Activated naive CD8-positive, alpha-beta T cell treated with anti-CD3 and anti-CD28 coated beads, Interleukin-2, amount 50 U/mL, for 16 hours (primary cell): Measurements from ENCODE around the gene ARID1B.

Experiments
- DNase-seq: peaks from one replicate; pipeline ENCODE4 v3.0.0-alpha.2; 2020; ENCODE audit warnings: low read depth, low spot score

The ARID1B gene

DNA sequence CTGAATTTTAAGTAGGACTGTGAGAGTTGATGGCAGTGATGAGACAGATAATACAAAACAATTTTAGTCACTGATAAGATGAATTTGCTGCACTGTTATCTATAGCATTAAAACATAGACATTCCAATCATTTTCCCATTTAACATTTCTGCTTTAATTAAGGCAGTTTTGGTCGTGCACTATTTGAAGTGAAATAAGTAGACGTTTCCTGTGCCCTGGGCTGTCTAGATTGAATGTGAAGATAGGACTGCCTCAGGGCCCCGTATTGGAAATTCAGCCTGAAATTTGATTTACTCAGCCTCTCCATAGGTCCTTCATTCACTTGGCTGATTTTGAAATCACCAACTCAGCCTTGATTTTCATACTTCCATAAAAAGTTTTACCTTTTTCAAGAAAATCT lies 48.3 kb downstream of the ARID1B start:
- no peak for DNase-seq

DNA sequence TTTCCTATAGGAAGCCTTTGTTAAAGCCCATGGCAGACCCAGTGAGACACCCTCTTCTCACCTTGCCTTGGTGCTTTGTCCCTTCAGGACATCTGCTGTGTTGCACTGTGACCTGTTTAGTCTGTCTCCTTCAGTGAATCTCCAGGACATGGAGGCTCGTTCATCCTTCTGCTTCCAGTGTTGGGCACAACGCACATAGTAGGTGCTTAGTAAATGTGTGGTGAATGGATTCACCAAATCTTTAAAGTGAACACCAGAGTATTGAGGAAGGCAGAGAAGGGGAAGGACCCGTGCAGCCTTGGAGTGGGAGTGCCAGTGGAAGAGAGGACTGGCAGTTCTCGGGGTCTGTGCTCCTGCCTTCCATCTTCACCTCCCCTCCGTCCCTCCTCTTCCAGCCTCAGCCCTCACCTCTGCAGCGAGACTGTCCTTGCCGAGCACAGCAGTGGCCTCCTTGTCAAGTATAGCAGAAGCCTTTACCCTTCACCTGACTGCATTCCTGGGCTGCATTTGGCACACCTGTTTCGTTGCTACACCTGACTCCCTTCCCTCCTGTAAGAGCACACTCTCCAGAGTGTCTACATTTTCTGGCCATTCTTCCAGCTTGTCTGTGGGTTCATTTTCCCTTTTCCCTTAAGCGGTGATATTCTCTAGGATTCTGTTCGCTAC lies 49.2 kb downstream of the ARID1B start:
- DNase-seq = no peak

- DNase-seq = no peak
Observed at GRCh38 chr6:156827382-156827781, 50.2 kb downstream of the ARID1B start.

- no peak for DNase-seq
Observed at GRCh38 chr6:156828280-156828703, 51.1 kb downstream of the ARID1B start.

GRCh38 chr6:156830126-156830525 lies 52.9 kb downstream of the ARID1B start:
- DNase-seq = no peak

GRCh38 chr6:156832231-156832647 lies 55.1 kb downstream of the ARID1B start:
- DNase-seq = no peak

DNA sequence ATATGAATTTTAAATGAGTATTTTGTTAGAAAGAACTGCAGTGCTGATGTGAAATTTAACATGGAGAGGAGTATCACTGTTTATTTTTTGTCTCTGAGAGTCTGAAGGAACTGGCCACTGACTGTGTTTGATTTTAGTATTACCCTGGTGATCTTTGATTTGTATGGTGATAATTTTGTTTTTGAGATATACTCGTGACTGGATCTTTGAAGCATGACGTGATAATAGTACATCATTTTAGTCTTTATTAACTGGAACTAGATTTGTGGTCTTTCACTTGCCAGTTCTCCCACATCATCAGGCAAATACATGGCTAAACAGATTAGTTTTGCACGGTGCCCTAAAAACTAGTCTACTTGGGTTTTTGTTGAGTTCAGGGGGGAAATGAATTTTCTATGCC lies 55.5 kb downstream of the ARID1B start:
- no peak for DNase-seq

- no peak for DNase-seq
Observed at GRCh38 chr6:156833755-156834154, 56.6 kb downstream of the ARID1B start.

- no peak for DNase-seq
Observed at GRCh38 chr6:156839129-156839528, 62.0 kb downstream of the ARID1B start.

- no peak for DNase-seq
Observed at GRCh38 chr6:156839591-156840001, 62.4 kb downstream of the ARID1B start.

DNA sequence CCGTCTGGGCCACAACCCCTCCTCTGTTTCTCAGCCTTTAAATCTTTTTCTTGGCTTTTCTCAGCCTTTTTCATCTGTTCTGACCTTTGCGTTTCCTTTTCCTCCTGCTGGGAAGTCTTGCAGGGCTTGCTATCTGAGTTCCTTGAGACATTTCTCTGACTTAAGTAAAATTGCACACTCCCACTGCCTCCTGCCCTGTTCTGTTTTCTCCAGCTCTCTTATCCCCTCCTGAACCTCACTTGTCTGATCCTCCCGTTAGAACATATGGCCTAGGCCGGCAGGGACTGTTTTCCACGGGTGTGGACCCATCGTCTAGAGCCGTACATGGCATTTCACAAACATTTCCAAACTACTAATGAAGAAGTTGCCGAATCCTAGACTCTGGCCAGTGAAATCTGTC lies 63.0 kb downstream of the ARID1B start:
- DNase-seq = no peak

DNA sequence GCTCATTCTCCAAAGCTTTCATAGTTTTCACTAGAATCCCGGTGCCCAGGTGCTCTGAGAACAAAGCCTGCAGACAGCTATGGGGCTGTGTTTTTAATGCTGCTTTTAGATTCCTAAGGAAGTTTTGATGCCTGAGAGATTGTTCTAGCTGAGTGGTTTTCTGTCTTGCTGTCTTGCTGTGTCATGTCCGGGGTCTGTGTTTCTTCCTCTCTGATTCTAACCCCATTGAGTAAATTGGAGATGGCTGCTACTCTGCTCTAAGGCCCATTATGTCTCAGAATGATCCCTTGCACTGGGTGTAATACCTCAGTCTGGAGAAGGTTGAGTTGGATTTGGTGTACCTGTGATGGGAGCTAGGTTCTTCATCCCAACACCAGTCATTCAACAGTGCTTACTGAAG lies 63.4 kb downstream of the ARID1B start:
- no peak for DNase-seq

DNA sequence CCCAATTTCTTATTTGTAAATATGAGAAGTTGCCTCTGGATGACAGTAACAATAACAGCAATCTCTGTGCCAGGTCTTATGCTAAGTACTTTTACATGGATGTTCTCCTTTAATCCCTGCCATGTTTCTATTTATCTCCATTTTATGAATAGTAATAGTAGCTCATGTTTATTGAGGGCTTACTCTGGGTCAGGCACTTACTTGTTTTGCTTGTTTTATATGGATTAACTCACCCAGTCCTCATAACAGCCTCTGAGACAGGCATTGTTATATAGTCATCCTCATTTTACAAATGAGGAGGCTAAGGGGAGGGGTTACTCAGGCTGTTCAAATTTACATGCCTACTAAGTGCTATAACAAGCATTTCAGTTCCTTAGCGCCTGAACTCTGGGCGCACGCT lies 64.3 kb downstream of the ARID1B start:
- no peak for DNase-seq

GRCh38 chr6:156842598-156843250 lies 65.5 kb downstream of the ARID1B start:
- DNase-seq = no peak

GRCh38 chr6:156844089-156844488 lies 66.9 kb downstream of the ARID1B start:
- DNase-seq = no peak

- DNase-seq = no peak
Observed at GRCh38 chr6:156845454-156846155, 68.4 kb downstream of the ARID1B start.

DNA sequence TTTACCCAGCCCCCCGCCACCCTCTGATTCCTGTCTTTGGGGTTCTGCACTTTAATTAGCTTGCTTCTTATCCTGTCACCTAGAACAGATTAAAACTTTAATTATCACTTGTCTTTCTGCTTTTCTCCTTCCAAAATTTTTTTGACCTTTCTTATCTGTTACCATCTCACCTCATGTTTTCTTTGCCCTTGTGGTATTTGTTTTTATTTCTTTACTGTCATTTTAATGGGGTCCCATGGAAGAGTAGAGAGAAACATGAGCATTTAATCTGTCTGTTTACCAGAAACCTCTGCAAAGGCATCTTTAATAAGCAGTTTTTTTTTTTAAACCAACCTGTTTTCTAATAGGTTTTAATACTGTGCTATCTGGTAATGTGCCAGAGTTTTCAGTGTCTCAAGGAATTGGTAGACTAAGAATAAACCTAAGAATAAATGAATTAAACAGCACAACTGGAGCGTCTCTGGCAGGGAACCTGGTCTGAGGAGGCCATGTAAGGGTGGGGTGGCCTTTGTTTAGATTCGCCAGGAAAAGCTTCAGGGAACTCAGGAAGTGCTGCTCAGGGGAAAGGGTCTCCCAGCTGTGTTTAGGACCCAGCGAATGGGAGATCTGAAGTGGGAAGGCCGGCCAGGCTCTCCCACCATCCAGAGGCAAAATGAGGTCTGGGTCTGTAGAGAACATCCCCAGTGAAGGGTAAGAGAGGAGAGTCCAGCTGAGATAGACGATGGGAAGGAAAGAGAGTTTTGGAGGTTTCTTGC lies 69.8 kb downstream of the ARID1B start:
- DNase-seq = no peak

GRCh38 chr6:156848123-156848522 lies 70.9 kb downstream of the ARID1B start:
- DNase-seq = no peak

GRCh38 chr6:156848533-156848932 lies 71.4 kb downstream of the ARID1B start:
- DNase-seq = no peak

GRCh38 chr6:156849806-156850205 lies 72.6 kb downstream of the ARID1B start:
- no peak for DNase-seq

DNA sequence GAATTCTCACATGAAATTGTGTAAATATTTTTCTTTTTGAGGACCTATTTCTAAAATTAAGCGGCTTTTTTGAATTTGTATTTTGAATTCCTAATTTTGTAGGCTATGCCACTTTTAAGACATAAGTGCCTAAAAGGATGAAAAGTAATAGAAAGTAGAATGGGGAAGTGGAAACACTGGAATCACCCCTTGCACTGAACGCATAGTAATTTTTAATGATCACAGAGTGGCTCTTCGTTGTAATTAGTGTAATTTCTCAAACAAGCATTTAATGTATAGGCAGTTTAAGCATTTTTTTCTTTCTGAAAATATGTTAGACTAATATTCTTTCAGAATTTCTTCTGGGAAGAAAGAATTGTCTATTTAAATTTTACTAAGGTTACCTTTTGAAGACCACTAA lies 73.2 kb downstream of the ARID1B start:
- no peak for DNase-seq

DNA sequence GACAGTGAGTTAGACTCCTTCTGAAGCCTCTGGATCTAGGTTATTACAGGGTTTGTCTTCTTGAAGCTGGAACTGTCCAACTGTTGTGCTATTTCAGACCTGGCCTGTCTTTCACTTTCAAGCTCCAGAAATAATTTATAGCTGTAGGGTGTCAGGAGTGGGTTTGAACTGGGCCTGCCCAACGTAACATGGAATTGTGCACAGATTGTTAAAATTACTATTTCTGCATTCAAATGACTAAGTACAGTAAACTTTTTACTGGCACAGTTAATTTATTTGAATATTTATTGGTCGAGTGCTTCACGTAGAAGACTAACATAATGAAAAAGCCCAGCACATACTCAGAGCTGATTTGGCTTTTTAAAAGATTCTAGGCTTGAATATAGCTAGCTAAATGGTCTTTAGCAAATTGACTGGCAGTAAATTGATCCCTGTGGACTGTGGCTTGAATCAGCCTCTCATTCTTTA lies 74.3 kb downstream of the ARID1B start:
- DNase-seq = no peak
